Fibroblast of skin of left quadriceps (primary cell): ENCODE results near the gene ZFYVE27.

Source experiments
- DNase-seq, 2 experiments: peaks; one replicate each; pipeline ENCODE4 v3.0.0-alpha.2; 2013; ENCODE audit warnings: low read depth in 2 of 2

The ZFYVE27 gene

DNA sequence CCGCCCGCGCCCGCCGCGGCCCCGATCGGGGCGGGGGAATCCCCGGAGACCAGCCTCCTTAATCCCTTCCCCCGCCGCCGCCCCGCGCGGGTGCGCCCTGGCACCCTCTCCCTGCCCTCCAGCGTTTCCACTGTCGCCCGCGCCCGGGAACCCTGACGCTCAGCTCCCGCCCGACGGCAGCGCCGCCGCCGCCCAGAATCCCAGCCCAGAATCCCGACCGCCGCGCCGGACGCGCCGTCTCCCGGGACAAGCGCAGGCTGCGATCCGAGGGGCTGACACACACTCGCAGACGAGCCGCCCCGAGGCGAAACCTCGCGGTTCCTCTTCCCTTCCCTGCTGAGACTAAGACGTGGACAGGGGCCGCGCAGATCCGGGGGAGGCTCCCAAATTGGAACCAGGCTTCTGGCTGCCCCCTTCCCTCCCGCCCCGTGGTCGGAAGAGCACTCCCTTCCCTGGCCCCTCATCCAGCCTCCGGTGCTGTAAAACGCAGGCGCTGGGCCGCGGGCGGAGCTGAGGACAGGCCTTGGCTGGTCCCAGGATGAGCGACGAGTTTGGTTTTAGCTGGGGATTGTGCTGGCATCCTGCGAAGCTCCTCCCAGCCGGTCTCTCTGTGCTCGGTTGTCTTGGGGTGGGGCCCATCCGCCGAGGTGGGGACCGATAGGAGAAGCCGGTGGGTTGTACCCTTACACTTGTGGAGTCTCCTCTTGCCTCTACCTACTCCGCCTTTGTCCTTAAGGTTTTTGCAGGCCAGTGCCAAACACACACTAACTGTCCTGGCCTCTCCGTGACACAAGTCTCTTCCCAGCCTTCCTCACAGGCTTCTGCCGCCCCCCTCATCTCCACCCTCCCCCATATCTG is 22.3 kb upstream of the ZFYVE27 start:
- peak; percentile 56 to 64 for DNase-seq

DNA sequence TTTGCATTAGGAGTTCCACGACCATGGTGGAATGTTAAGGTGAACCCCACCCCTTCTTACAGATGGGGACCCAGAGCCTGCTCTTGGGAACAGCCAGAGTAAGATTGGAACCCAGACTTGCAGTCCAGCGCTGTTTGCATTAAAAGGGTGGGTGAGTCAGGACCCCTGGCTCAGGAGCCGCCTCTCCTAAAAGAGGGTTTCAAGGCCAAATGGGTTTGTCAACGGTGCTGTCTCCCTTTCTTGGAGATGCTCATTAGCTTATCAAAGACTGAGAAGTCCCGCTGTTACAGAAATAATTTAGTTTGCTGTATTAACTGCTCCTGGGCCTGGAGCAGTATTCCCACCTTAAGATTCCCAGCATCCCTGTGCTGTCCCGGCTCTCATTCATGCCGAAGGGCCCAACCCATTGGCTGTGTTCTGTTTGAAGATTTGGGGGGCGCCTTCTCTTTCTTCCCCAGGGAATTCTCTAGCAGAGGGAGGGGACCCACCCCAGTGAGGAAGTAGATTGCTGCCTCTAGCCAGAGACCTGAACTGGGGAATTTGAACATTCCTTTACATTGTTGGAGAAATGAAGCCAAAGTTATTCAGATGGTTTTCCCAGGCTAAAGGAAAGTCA is 21.6 kb upstream of the ZFYVE27 start:
- no peak for DNase-seq

DNA sequence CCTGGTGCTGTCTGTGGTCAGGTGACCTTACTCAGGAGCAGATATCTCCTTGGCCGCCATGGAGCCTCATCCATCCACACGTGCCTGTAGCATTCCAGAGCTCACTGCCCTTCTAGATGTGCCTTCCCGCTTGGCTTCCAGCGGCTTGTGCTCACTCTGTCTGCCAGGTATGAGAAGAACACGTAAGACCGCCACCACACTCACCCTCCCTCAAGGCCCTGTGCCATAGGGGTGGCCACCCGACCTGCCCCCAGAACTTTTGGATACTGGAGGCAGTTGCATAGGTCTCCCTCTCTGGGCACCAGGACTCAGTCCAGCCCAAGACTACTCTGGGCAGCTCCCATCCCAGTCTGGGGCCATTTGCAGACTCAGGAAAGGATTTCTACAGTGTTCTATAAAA is 19.3 kb upstream of the ZFYVE27 start:
- DNase-seq = no peak

DNA sequence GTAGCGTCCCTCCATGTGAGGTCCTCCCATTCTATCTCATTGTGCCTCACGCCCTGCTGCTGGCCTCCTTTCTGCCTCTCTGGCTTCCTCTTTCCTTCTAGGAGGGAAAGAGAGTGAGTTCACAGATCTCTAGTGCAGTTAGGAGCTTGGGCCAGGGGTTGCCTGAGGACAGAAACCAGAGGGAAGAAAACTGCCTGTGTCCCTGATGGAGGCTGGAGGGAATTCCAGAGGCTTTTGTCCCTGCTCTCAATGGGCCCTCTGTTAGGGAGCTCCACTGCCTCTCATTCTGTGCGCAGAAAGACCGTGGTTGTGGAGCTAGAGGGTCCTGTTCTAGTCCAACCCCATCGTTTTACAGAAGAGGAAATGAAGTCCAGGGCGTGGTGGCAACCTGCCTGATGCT is 18.8 kb upstream of the ZFYVE27 start:
- DNase-seq = no peak

DNA sequence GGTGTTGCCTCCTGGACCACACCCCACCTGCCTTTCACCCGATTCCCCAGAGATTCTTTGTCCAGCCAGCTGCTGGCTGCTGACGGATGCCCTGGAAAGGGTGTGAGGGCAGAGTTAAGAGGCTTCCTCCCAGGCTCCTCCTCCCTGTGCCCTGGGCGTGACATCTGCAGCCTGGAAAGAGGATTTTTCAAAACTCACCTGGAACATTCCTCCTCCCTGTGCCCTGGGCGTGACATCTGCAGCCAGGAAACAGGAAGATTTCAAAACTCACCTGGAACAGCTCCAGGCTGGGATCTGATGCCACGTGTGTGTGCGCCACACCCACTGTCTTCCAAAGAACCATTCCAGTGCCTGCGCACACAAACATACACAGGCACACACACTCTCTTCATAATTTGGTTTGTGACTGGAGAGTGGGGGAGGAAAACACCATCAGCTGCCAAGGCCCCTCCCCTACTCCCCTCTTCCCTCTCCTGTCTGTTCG is 18.2 kb upstream of the ZFYVE27 start:
- no peak for DNase-seq

DNA sequence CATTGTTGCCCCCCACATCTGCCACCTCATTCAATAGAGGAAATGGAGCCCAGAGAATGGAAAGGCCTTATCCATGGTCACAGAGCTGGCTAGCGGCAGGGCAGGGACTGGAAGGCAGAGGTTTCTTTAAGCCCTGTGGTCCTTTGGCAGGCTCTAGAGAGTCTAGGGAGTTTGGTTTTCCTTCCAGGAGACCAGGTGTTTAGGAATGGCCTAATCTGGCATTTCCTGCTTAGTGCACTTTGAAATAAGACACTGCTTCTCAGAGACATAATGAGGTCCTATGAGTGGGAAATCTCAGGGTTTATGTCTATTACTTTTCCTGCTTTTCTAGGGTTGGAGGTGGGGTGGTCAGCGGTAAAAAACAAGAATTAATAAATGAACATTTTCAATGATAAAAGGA is 17.3 kb upstream of the ZFYVE27 start:
- DNase-seq = no peak

DNA sequence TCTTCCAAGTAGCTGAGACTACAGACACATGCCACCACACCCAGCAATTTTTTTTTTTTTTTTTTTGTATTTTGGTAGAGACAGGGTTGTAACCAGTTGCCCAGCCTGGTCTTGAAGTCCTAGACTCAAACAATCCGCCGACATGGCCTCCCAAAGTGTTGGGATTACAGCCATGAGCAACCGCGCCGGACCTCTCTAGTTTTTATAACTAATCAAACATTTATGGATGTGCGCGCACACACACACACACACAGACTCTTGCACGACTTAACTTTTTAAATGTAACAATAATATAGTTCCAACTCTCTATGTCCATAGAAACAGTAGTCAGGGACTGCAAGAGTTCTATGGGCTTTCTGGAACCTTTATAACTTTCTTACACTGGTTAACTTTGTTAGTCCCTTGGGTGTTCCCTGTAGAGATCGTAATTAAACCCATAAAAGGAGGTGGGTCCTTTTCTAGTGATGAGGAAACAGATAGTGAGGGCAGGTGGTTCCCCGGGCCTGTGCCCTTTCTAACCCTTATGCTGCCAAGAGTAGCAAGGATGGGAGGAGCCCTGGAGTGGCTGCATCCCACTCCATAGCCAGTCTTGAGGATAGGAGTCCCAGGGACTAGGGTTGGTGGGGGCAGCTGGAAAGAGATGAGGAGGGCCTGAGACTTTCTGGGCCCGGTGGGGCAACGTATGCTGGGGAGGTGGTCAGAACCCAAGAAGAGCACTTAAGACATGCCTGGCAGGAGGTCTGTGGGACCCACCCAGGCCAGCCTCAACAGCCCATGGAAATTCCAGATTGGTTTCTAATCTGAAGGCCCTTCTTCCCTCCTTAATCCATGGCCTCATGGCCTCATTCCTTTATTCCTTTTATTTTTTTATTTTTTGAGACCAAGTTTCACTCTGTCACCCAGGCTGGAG is 14.8 kb upstream of the ZFYVE27 start:
- DNase-seq = no peak

DNA sequence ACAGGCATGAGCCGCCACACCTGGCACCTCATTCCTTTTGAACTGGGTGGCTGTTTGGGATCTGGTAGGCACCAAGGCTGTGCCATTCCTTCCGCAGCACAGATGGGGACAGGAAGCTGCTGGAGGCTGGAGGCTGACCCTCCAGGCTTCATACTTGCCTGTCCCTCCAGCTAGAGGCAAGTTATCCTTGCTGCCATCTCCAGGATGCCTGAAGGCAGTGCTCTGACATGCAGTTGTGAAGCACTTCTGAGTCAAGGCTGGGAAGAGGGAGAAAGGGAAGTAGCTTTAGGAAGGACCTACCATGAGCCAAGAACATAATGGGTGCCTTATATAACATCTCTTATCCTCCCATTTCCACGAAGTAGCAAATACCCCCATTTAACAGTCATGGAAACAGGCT is 13.9 kb upstream of the ZFYVE27 start:
- DNase-seq = no peak

DNA sequence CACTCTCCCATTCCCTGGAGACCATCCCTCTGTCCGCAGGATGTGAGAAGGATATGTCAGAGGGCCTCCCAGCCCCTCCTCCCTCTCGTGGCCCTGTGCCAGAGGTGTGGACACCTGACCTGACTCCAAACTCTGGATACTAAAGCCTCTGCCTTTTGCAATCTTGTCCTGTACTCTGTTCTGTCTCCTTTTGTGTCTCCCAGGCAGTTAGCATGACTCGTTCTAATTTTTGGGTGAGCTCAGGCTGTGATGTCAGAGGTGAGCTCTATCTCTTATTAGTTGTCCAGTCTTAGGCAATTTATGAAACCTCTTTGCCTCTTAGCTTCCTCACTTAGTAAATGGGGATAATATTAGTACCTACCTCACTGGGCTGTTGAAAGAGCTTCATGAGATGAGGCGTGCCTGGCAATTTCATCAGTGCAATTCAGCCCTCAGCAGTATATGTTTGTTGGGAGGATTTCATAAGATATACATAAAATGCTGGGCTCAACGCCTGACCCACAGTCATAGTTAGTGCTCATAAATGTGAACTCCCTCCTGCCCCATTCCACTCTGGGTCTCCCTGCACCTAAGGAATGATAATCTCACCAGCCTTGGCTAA is 12.5 kb upstream of the ZFYVE27 start:
- no peak for DNase-seq

DNA sequence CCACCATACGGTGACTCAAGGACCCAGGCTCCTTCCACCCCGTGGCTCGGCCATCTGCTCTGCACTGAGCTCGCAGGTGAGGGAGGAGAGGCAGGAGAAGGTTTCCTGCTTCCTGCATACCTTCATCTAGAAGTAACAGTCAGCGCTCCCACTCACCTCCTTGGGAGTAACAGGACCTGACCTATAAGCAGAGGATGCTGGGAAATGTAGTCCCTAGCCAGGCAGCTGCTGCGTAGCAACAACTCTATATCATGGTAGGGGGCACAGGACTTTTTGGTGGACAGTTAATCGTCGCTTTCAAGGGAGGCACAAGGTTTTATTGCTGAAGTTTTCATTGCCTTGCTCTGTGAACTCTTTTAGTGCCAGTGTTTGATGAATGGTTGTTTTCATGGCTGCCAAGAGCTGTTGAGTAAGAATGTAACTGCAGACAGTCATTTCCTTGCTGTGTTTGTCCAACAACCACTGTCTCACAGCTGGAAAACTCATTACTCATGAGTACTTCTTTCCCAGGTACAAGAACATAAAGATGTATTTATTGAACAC is 10.2 kb upstream of the ZFYVE27 start:
- DNase-seq = peak in 1 of 2 experiments; percentile 50

DNA sequence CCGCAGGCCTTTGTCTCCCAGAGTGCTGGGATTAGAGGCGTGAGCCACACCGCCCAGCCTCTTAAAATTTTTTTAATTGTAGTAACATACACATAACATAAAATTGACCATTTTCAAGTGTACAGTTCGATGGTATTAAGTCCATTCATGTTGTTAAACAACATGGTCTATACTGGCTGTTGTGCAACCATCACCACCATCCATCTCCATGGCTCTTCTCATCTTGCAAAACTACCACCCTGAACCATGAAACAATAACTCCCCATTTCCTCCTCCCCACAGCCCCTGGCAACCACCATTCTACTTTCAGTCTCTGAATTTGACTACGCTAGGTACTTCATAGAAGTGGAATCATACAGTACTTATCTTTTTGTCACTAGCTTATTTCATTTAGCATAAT is 7.9 kb upstream of the ZFYVE27 start:
- no peak for DNase-seq

DNA sequence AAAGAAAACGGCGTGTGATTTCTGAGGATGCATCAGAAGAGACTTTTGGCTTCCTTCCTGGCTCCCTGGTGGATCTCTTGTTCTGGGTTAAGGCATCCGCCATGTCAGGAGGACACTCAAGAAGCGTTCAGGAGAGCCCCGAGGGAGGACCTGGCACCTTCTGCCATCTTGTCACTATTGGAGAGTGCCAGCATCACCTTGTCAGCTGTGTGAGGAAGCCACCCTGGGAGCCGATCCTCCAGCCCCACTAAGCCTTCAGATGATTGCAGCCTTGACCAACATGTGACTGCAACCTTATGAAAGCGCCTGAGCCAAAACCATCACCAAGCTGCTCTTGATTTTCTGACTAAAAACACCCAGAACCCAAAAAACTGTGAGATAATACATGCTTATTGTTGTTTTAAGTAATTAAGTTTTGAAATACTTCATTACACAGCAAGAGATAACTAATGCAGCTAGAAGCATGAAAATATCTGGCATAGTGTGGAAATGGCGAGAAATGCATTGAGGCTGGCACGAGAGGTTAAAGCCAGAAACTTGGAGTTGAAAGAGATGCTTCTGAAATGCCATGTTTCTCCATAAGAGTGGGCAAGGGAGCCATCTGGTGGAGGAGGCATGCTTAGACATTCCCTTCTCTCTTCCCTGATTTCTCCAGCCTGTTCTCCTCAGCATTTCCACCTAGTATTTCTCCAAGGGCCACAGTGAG is 5.4 kb upstream of the ZFYVE27 start:
- peak in 1 of 2 experiments; percentile 48 for DNase-seq

DNA sequence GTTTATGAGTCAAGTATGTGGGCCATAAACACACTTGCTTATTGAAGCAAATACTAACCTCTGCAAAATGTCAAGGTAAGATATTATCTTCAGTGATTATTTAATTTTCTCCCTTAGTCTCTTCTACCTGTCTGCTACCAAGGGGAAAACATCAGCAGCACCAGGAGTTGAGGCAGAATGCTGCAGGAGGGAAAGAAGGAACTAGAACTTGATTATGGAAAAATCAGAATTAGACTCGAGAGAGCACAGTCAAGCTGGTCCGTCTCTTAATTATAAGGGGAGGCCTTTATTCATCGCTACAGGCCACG is 4.9 kb upstream of the ZFYVE27 start:
- DNase-seq = no peak

DNA sequence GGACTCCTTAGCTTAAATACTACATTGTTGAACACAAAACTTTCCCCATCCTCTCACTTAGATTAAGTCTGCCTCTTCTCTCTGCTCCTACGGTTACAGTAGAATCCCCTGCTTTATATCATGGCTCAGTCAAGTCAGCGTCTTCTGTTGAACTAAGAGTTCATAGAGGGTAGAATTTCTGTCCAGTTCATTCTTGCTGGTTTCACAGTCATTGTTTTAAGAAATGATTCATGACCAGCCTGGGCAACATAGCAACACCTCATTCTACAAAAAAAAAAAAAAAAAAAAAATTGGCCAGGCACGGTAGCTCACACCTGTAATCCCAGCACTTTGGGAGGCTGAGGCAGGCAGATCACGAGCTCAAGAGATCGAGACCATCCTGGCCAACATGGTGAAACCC is 3.7 kb upstream of the ZFYVE27 start:
- no peak for DNase-seq

DNA sequence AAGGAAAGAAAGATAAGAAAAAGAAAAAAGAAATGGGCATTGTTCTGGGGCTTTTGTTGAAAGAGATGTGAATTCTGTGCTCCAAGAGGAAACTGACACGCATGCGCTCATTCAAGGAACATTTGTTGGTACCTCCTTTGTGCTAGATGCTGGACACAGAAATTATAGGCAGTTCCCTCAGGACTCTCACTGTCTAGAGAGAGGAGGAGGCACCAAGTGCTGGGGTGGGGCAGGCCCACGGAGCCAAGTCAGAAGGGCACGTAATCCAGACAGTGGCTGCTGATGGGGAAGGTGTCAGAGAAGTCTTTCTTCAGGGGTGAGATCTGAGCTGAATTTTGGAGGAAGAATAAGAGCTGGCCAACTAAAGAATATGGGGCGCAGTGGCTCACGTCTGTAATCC is 2.9 kb upstream of the ZFYVE27 start:
- DNase-seq = no peak

DNA sequence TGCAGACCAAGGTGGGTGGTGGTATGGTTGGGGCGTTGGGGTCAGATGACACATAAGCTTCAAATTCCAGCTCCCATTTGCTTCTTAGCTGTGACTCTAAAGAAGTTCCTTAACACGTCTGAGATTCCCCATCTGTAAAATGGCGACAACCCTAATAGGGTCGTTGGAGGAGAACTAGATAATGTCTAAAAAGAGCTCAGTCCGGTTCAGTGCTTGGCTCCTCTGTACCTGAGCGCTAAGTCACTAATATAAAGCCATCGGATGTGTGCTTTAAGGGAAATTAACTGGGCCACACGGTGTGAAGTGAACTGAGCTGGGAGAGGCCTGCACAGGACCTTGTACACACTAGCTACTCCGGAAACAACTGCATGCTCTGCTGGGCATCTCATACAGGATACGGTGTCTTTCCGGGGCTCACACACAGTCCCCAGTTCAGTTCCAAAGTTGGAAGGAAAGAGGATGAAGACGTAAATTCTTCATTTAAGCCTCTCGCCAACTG is 476 bp upstream of the ZFYVE27 start:
- DNase-seq = no peak

DNA sequence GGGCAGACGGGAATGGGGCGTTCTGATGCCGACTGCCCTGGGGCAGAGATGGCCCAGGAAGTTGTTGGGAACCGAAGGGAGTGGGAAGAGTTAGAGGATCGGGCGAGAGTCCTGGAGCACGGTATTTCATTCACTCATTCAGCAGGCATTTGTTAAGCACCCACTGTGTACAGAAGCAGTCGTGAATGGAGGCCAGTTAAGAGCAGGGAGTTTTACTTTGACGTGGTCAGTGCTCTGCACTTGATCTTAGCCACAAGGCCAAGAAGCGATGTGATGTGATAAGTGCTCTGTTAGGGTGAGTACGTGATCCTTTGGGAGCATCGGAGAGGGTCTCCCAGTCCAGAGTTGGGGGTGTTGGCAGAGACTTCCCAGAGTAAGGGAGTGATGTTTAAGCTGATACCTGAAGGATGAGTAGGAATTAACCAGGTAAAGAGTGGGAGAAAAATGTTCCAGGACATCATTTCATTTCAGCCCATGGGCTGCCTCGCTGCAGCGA is 890 bp downstream of the ZFYVE27 start:
- no peak for DNase-seq

DNA sequence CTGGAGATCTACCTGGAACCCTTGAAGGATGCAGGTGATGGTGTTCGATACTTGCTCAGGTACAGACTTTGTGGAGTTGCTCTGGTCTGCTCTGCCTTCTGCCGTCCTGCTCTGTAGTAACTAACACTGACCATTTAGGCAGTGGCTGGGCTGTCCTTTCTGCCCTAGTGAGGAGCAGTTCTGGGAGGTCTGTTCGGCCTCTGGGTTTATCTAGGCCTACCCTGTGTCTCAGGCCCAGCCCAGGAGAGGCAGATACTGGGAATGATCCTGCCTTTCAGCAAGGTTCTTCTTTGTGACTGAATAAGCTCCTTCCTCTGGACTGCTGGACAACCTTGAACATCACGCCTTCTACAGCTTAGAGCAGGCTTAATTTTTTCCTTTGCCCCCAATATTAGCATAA is 1.7 kb downstream of the ZFYVE27 start:
- no peak for DNase-seq

DNA sequence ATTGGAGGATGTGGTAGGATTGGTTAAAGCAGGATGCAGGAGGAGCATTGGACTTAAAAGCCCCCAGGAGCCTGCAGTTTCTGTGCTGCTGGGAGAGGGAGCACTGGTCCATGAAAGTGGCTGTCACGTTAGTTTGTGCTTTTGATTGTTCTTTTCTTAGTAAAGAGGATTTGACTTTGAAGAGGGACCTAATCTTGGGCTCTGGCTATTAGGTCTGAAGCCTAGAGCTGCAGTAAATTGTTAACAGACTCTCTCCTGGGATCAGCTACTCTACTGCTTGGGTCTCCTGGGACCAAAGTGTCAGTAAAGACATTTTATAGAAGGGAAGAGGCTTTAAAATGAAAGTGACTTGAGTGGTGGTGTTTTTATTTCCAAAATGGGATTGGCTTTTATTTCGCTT is 3.7 kb downstream of the ZFYVE27 start:
- no peak for DNase-seq

DNA sequence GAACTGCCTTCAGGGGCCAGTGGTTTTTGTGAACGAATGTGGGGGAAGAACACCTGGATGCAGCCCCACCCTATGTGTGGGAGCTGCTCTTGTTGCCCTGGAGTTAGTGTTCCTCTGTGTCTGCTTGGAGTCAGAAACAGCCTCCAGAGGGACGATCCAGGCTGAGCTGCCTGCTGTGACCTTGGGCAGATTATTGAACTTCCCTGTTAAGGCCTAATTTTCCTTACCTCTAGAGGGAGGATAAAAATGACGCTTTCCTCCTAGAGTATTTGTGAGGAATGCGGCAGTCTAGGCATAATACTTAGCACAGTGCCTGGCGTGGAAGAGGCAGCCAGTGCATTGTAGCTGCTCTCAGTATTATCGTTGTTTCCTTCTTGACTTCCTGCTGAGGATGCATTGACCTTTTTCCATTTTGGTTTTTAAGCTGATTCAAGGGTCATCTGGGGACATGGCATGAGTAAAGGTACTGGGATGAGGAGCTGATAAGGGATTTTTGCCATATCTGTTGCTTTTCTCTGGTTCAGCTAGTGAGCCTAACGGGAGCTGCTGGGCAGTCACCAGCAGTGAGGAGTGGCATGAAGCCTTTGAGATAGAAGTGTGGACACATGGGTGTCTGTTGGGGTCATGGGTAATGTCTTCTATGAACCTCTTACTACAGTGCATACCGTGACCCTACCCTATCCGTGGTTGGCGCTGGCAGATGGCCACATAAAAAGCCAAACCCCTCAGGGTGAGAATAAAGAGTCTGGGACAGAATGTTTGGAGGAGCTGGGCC is 6.4 kb downstream of the ZFYVE27 start:
- DNase-seq = no peak
